C4-2B (cell line): Measurements from ENCODE around the gene TAMM41.
A peak's percentile ranks its signal among the peaks of the same experiment; 100 is the strongest.

Experiments used
- H3K27ac ChIP-seq: fragments of 450-650 bp; 2 replicates; pipeline ENCODE4 v1.5.1; 2017
- ZFX ChIP-seq: fragments of 450-650 bp; IDR thresholded peaks from 2 replicates; pipeline ENCODE4 v1.6.1; 2017
- TF ChIP-seq, protein P1 (sequence below): fragments of 450-650 bp; conservative IDR thresholded peaks from 2 replicates; pipeline ENCODE4 v1.5.1; 2017; ENCODE audit warnings: mild to moderate bottlenecking

Gene TAMM41

DNA sequence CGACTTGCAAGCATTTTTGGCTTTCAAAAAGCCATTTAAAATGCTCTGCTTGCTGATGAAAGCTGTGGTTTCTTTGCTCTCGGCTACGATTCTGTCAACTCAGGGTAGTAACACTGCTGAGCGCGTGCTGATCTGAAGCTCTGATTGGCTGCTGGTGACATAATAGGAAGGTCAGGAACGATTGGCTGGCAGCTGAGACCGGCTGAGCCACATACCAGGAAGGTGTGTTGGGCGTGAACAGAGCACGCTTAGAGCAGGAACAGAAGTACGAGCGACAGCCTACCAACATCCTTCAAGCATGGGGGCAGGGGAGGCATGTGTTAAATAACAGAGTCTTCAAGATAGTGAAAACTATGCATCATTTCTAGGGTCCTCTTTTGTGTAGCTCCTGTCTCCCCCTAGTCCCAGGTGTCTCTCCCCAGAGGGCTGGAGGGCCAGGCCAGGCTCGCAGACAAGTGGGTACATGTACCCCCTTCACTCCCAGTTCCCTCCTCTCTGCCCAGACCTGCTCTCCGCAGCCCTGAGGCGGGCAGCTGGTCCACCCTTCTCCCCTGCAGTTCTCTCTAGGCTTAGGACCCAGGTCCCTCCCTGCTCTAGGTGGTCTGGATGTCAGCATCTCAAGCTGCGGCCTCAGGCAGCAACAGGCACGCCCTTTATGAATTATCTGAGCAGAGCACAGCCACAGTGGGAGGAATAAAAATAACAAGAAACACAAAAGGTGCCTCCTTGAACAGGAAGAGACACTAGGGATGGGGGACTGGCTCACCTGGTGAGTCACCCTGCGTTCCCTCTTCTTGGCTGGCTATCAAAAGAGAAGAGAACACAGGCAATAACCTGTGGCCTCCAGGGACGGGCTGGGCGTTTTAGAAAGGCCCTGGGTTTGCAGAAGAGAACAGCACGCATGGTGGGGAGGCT is 76.0 kb downstream of the TAMM41 start:
- H3K27ac ChIP-seq = peak overlapping the region; percentile 97
- TF ChIP-seq ZFX = no peak
- TF ChIP-seq, protein P1, sequence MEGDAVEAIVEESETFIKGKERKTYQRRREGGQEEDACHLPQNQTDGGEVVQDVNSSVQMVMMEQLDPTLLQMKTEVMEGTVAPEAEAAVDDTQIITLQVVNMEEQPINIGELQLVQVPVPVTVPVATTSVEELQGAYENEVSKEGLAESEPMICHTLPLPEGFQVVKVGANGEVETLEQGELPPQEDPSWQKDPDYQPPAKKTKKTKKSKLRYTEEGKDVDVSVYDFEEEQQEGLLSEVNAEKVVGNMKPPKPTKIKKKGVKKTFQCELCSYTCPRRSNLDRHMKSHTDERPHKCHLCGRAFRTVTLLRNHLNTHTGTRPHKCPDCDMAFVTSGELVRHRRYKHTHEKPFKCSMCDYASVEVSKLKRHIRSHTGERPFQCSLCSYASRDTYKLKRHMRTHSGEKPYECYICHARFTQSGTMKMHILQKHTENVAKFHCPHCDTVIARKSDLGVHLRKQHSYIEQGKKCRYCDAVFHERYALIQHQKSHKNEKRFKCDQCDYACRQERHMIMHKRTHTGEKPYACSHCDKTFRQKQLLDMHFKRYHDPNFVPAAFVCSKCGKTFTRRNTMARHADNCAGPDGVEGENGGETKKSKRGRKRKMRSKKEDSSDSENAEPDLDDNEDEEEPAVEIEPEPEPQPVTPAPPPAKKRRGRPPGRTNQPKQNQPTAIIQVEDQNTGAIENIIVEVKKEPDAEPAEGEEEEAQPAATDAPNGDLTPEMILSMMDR = no peak

DNA sequence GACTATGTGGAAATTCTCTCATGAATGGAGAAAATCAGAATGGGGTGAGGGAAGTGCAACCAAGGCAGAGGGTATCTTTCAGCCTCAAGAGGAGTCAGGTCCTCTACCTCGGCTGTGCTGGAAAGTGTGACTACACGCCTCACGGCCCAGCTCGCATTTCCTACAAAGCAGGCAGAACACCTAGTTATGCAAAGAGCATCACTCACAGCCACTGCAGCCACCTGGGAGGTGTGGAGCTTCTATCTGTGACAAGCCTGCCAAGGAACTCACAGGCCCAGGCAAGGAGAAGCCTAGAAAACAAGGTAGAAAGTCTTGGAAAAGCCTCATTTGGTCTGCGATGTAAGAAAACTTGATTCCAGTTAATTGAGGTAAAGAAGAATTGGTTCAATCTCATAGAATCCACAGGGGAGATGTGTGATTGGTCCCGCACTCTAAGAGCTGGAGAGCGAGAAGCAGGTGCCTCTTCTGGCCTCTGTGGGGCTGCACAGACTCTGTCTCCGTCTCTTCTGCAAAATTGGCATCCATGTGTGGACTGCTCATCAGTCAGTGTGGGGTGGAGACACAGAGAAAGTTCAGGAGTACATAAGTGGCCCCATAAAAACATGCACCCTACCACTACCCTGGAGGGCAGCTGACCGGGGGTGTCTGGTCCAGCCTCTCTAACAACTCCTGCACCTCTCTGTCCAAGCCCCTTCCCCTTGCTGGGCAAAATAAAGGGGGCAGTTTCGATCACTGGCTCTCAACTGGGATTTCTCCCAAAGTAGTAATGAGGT is 76.8 kb downstream of the TAMM41 start:
- no peak for TF ChIP-seq ZFX
- TF ChIP-seq, protein P1 = no peak
- H3K27ac ChIP-seq = peak overlapping the region; percentile 97

DNA sequence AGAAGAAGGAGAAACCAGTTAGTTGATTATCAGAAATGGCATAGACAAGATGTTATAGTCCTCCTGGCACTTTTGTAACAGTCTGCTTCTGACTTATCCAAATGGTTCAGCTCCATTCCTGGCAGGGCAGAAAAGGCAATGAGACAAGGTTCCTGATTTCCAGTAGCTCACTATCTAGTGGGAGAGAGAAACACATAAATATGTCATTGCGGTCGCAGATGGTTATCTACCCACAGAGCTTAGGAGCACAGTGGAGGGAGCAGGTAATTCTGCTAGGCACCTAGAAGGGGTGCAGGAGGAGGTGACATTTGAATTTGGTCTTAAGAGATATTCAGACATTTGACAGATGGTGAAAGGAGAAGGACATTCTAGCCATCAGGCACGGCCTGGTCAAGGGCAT is 78.1 kb downstream of the TAMM41 start:
- peak overlapping the region; percentile 97; the same call in 1 of the 2 replicates for H3K27ac ChIP-seq
- TF ChIP-seq, protein P1 = no peak
- no peak for TF ChIP-seq ZFX

DNA sequence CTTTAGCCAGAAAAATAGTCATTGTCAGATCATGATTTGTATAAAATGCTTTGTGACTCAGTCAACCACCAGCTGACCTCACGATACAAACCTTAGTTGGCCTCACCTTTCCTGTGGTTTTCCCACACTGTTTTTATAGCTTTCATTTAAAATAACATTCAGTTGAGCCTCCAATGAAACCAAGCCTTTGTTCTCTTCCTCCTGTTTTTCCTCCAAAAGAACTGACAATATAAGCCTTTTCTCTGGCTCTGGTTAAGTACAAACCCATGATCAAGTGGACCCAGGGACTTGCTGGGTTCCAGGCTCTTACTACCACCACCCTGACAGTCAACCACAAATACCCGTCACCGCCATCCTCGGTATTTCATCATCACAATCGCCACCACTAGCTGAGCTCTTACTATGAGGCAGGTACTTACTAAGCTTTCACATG is 81.7 kb downstream of the TAMM41 start:
- no peak overlapping the region for H3K27ac ChIP-seq
- TF ChIP-seq, protein P1 = no peak
- no peak for TF ChIP-seq ZFX

DNA sequence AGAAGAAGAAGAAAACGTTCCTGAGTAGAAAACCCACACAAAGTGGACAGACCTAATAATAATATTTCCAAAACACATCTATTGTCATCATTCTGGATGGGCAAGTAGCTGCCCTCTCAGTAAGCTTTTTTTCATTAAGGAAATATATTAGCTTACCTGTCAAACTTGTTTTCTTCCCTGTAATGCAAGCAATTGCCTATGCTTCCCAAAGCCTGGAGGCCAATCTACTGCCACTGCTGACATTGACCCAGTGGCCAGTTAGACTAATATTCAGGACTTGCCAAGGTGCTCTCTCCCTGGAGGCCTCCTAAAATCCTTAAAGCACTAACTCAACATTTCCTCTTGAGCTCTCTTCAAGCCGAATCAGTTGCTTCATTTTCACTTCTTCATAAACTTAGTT is 86.7 kb downstream of the TAMM41 start:
- H3K27ac ChIP-seq = no peak overlapping the region
- no peak for TF ChIP-seq ZFX
- TF ChIP-seq, protein P1 = no peak

DNA sequence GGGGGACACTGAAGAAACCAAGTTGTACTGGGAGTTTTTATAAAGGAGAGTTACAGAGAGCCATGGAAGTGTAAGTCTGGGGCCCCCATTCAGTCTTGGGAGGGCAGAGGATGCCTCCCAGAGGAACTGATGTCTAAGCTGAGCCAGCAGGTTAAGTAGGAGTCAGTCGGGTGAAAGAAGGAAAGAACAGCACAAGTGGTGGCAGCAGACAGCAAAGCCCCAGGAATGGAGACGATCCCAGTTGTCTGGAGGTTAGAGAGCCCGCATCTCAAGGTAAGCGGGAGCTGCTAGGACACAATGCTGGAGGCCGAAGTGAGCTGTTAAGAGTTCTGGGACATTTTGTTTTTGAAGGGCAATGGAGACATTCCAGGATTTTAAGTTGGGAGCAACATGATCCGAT is 88.8 kb downstream of the TAMM41 start:
- H3K27ac ChIP-seq = no peak overlapping the region
- TF ChIP-seq, protein P1 = no peak
- no peak for TF ChIP-seq ZFX

DNA sequence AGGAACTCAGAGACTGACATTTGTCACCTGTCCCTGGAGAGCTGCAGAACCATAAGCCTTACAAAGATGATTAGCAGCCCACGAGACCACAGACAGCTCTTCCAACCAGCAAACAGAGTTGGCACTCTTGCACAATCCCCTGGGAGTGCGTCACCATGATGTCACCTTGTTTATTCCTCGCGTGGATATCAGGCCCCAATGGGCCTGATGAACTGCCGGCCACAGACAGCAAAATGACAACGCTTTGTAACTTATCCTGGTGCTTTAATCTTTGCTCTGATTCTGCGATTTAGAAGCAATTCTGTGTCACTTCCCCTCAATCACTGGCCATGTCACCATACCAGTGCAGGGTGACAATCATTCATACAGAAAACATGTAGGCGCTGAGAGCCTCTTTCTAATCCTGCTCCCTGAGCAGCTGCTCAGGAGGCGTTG is 89.2 kb downstream of the TAMM41 start:
- H3K27ac ChIP-seq = no peak overlapping the region
- no peak for TF ChIP-seq ZFX
- TF ChIP-seq, protein P1 = no peak
